ENCODE measurements around the gene RTL3.

Gene RTL3, protein sequence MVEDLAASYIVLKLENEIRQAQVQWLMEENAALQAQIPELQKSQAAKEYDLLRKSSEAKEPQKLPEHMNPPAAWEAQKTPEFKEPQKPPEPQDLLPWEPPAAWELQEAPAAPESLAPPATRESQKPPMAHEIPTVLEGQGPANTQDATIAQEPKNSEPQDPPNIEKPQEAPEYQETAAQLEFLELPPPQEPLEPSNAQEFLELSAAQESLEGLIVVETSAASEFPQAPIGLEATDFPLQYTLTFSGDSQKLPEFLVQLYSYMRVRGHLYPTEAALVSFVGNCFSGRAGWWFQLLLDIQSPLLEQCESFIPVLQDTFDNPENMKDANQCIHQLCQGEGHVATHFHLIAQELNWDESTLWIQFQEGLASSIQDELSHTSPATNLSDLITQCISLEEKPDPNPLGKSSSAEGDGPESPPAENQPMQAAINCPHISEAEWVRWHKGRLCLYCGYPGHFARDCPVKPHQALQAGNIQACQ

DNA sequence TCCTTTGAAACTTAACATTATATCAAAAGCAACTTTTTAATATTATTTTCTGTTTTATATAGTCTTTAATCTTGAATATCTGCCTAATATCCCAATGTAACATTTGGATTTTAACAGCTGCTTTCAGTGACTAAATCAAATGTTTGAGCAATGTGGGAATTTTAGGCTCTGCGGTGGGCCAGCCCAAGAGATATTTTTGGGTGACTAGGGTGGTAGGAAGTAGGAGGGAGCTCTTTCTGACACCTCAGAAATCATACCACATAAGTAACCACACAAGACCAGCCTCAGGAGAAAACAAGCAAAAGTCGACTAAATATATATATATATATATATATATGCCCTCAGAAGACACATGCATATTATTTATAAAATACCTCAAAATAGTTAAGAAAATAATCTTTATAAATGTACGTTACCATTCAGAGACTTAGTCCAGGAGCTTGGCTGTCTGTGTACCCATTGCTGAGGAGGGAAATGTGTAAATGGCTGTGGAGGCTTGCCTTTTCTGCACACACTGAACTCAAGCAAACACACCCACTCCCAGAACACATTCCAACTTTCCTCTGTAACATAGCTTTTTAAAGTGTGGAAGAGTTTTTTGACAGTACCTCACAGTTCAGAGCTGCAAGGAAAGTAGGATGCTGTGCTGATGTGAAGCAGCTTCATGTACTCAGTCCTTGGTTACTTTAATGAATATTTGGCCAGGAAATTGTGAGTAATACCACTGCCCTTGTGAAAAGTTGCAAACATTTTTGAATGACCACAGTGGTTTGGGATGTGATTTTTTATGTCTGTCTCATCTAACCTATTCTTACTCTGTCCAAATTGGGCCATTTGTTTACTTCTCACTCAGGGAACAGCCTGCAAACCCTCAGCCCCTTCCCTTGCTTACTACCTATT lies at the start of gene RTL3:
Gene RTL3 (minus strand): TSS at position 484 of the 900 bp plus-strand sequence. CDS start 908 bp downstream, outside the sequence.
- TF ChIP-seq, protein P1, sequence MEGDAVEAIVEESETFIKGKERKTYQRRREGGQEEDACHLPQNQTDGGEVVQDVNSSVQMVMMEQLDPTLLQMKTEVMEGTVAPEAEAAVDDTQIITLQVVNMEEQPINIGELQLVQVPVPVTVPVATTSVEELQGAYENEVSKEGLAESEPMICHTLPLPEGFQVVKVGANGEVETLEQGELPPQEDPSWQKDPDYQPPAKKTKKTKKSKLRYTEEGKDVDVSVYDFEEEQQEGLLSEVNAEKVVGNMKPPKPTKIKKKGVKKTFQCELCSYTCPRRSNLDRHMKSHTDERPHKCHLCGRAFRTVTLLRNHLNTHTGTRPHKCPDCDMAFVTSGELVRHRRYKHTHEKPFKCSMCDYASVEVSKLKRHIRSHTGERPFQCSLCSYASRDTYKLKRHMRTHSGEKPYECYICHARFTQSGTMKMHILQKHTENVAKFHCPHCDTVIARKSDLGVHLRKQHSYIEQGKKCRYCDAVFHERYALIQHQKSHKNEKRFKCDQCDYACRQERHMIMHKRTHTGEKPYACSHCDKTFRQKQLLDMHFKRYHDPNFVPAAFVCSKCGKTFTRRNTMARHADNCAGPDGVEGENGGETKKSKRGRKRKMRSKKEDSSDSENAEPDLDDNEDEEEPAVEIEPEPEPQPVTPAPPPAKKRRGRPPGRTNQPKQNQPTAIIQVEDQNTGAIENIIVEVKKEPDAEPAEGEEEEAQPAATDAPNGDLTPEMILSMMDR (IDR thresholded peaks at IDR 0.05; ENCODE audit: low read depth, low read length), result no peak
- in situ Hi-C loops (cut with HindIII; ENCODE audit: low sequenced_read_pairs), result no loop called here
- H3K4me3 ChIP-seq (ENCODE audit: low read depth, low read length), result no peak within 1 kb of the TSS
- DNase-seq (ENCODE audit: low read depth, low spot score), result peak; percentile 88

- TF ChIP-seq, protein P1 (IDR thresholded peaks at IDR 0.05; ENCODE audit: low read depth, low read length), result no peak
- no peak overlapping the region for H3K4me3 ChIP-seq (ENCODE audit: low read depth, low read length)
- in situ Hi-C loops (cut with HindIII; ENCODE audit: low sequenced_read_pairs), result no loop called here
- DNase-seq (ENCODE audit: low read depth, low spot score), result no peak
These were observed 49.7 kb upstream of the RTL3 start for GRCh38 chrX:78708816-78709215.

DNA sequence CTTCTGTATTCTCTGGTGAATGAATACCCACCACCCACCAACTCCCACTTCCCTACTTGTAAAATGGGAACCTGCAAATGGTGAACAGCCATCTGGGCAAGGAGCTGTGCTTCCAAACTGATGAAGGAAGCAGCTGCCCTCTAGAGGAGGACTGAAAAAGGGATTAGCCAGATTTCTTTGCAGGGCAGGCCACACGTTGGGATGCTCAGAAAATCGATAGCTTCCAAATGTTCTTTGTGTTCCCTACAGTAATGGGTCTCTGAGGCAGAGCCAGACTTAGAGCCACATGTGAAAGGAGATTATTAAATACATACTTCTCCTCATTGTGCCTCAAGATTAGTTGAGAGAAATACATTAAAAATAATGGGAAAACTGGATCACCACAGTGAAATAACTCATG lies 49.1 kb upstream of the RTL3 start:
- peak; percentile 51 for DNase-seq (ENCODE audit: low read depth, low spot score)
- TF ChIP-seq, protein P1 (IDR thresholded peaks at IDR 0.05; ENCODE audit: low read depth, low read length), result peak; percentile 64
- H3K4me3 ChIP-seq (ENCODE audit: low read depth, low read length), result no peak overlapping the region
- in situ Hi-C loops (cut with HindIII; ENCODE audit: low sequenced_read_pairs), result no loop called here

DNA sequence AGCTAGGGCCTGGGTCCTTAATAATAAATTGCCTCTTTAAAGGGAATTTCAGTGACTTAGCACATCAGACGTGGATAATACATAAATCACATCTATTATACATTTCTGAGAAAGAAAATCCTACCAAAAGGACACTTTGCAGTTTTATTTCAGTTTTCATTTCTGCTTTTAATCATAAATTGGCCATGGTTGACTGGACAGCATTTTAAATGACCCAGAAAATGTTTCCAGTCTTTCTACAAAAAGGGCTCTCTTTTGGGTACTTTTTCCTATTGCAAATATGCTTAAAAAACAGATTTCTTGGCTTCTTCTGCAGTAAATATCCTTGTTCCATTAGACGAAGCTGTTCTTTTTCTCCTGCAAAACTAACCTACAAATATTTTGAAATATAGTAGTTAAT lies 46.9 kb upstream of the RTL3 start:
- DNase-seq (ENCODE audit: low read depth, low spot score), result no peak
- H3K4me3 ChIP-seq (ENCODE audit: low read depth, low read length), result no peak overlapping the region
- in situ Hi-C loops (cut with HindIII; ENCODE audit: low sequenced_read_pairs), result no loop called here
- TF ChIP-seq, protein P1 (IDR thresholded peaks at IDR 0.05; ENCODE audit: low read depth, low read length), result no peak

DNA sequence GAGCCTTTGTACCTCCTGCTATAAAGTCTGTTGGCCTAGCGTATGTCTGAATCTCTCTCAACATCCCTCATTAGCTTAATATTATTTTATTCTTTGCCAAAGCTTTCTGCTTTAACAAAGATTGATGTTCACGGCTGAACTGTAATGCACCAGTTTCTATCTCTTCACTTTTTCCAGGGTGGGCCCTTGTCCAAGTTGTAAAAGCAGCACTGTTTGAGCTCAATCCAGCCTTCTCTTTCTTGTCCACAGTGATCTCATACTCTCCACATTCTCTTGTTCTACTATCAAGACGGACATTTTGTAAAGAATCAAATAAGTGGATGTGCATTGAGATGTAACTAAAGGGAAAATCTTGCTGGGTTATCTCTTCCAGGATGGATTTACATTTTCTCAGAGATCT lies 34.4 kb upstream of the RTL3 start:
- TF ChIP-seq, protein P1 (IDR thresholded peaks at IDR 0.05; ENCODE audit: low read depth, low read length), result no peak
- H3K4me3 ChIP-seq (ENCODE audit: low read depth, low read length), result no peak overlapping the region
- in situ Hi-C loops (cut with HindIII; ENCODE audit: low sequenced_read_pairs), result no loop called here
- no peak for DNase-seq (ENCODE audit: low read depth, low spot score)

GRCh38 chrX:78693012-78693411 lies 33.9 kb upstream of the RTL3 start:
- in situ Hi-C loops (cut with HindIII; ENCODE audit: low sequenced_read_pairs), result no loop called here
- no peak for DNase-seq (ENCODE audit: low read depth, low spot score)

More at GRCh38 chrX:78693012-78693411, 33.9 kb upstream of the RTL3 start:
- no peak overlapping the region for H3K4me3 ChIP-seq (ENCODE audit: low read depth, low read length)
- TF ChIP-seq, protein P1 (IDR thresholded peaks at IDR 0.05; ENCODE audit: low read depth, low read length), result no peak

All from astrocyte of the spinal cord (primary cell).